HL-60/S4 treated with retinoic acid at 250 ng/mL for 4 days and 3 days (cell line): ENCODE results near the gene PSMF1.
"Not testable (repeated sequence)": the region's sequence is repeated elsewhere in the genome, so short reads cannot be mapped to it uniquely, and the experiment has no call there.

Experiments used
- in situ Hi-C: fragments of 300-500 bp; cut with MboI; formaldehyde crosslinking; loops from 2 replicates; pipeline ENCODE4 v1.7.0; 2022; ENCODE audit warnings: low sequenced_read_pairs

PSMF1 gene

DNA sequence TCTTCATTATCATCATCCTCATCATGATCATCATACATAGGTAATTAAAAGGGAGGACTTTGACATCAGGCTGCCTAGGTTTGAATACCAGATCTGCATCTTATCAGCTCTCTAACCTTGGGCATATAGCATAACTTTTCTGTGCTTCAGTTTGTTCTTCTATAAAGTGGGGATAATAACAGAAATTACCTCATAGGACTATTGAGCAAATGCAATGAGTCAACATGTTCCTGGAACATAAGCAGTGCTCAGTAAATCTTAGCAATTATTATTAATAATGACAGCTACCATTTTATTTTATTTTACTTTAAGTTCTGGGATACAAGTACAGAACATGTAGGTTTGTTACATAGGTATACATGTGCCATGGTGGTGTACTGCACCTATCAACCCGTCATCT lies 92.1 kb downstream of the PSMF1 start:
- in situ Hi-C loops, result no loop called here

DNA sequence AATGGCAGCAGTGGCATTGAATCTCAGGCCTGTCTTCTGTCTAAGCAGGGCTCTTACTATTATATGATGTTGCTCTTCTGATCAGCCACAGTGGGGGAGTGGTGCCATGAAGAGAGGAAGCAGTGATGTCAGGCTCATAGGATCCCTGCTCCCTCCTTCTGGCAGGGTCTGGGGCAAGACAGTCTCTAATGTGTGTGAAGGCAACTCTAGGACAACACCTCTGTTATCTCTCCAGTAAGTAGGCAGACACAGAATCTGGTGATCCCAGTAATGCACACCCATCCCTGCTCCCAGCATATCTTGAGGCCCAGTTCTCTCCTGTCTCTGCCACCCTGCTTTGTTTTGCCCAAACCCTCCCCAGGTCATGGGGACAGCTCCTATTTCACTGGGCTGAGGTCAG lies 93.6 kb downstream of the PSMF1 start:
- in situ Hi-C loops, result no loop called here

GRCh38 chr20:1212607-1213396 lies 94.4 kb downstream of the PSMF1 start:
- in situ Hi-C loops, result no loop called here

DNA sequence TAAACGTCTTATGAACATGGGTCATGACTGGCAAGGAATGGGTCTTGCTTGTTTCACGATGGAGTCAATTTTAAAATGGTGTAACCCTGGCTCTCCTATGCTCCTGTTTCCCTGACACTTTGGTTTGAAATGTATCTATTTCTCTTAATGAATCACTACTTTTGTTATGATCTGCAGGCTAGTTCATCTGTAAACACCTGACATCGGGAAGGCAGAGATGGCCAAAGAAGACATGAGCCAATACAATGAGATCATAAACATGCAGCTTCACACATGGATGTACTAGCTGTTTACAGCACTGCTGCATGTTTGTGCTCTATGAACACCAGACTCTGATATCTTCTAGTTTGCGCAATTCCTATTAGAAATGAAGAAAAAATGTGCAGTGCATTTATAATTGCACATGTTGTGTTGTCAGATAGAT lies 96.4 kb downstream of the PSMF1 start:
- in situ Hi-C loops, result no loop called here

- in situ Hi-C loops, result no loop called here
Measured at GRCh38 chr20:1215386-1216170, 97.2 kb downstream of the PSMF1 start.

- in situ Hi-C loops, result not testable (repeated sequence)
Measured at GRCh38 chr20:1216527-1217427, 98.4 kb downstream of the PSMF1 start.
